ENCODE measurements around the gene SLC2A6. TPM values are rescaled to one million over a fixed set of nuclear protein-coding genes. Genes with fewer than 3 reads are reported as not detected.
A peak's percentile ranks its signal among the peaks of the same experiment; 100 is the strongest.

The SLC2A6 gene
- total and polyA plus RNA-seq, 2 of the 8 experiments (the other 6 are each of a cell fraction or from before 2014, with no cell fraction given) = 16.6 to 17.8 TPM

DNA sequence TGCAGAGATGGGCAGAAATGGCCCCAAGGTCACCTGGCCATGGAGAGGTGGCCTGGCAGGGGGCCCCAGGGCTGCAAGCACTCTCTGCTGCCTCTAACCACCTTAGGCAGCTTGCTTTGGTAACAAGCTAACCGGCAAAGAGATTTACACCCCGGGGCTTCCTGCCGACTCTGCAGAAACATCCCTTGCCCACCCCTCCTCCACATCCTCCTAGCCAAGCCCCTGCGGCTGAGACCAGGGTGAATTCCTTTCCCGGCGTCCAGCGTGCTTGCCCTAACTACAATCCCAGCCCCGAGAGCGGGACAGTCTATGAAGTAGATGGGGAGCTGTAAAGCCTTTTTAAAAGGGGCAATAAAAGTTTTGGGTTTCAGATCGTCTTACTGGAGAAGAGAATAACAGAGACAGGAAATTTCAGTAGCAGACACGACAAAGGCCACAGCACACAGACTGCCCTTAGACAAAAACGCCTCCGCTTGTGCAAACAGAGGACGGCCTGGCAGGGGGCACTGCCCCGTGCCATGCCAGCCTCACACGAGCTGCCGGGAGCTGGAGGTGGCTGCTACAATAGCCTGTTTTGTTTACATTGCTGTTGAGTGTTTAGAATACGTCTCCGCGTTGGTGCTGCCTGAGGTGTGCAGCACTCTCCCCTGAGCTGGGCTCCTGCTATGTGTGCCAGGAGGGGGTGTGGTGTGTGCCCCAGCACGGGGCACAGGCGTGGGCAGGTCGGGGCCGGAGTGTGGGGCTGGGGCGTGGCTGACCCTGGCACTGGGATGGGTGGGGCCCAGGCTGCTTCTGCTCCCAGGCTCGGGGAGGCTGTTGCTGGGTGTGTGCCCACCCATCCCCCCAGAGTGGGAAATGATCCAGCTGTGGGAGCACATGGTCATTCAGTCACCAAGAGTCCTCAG is 30.5 kb upstream of the SLC2A6 start:
- H2BK5ac ChIP-seq (ENCODE audit: low read depth, low read length) = 0 out of 2 replicates have a peak overlapping the region, but pooled peaks have one; percentile 56
- H3K4me2 ChIP-seq (ENCODE audit: insufficient read depth in 1 of 2, low read depth in 2 of 2, low read length in 2 of 2) = peak overlapping the region; percentile 51 to 59
- peaks cover 0 to 2% (median 0%) of the 10 kb centered on the region in 4 experiments; a peak in 2 of 7 replicates for H3K27me3 ChIP-seq (replicated peaks in 1 of 4; ENCODE audit: control insufficient read depth in 3 of 4, extremely low read depth in 1 of 4, insufficient read depth in 3 of 4, low read length in 3 of 4)
- no peak overlapping the region for H3K14ac ChIP-seq (ENCODE audit: insufficient read length)
- FAIRE-seq (no peak), DNase-seq (ENCODE audit: low read depth in 1 of 2, low spot score in 2 of 2) (no peak)
- no peak overlapping the region for H3K9ac ChIP-seq (replicated peaks in 1 of 4; ENCODE audit: extremely low read depth in 1 of 4, low read depth in 3 of 4, low read length in 3 of 4)
- no peaks in the 10 kb centered on the region; a peak in 1 of 8 replicates for H3K36me3 ChIP-seq (ENCODE audit: control insufficient read depth in 2 of 4, insufficient read depth in 4 of 4, low read length in 3 of 4)
- H2AK5ac ChIP-seq (ENCODE audit: low read depth, low read length) = no peak overlapping the region
- no peak overlapping the region for H4K8ac ChIP-seq (ENCODE audit: extremely low read depth, insufficient read depth, low read length)
- H3K79me2 ChIP-seq (ENCODE audit: control insufficient read depth in 1 of 2, insufficient read depth in 2 of 2, low read length in 2 of 2) = no peaks in the 10 kb centered on the region
- no peak overlapping the region for H3K23ac ChIP-seq (ENCODE audit: insufficient read length)
- no peak overlapping the region for H3K27ac ChIP-seq (ENCODE audit: low read depth, low read length)
- no peak overlapping the region for H4K5ac ChIP-seq (ENCODE audit: insufficient read length, low read depth, low read length)
- H3K18ac ChIP-seq (ENCODE audit: extremely low read depth, low read length) = no peak overlapping the region; the same call in 1 of the 2 replicates
- H2BK120ac ChIP-seq (replicated peaks; ENCODE audit: low read depth, low read length) = no peak overlapping the region
- TF ChIP-seq GABPA (IDR thresholded peaks at IDR 0.05; ENCODE audit: borderline replicate concordance, insufficient read depth, low read length) (no peak), MAFK (IDR thresholded peaks at IDR 0.05; ENCODE audit: low read depth, low read length) (peak; percentile 74; the same call in 1 of the 2 replicates), TAF1 (IDR thresholded peaks at IDR 0.05; ENCODE audit: low read depth, low read length) (no peak), SP4 (IDR thresholded peaks at IDR 0.05; ENCODE audit: low read length) (no peak), SIN3A (conservative IDR thresholded peaks at IDR 0.05 in 1 of 2, IDR thresholded peaks at IDR 0.05 in 1 of 2; ENCODE audit: low read depth in 1 of 2, low read length in 2 of 2) (no peak), ASH2L (IDR thresholded peaks at IDR 0.05; ENCODE audit: low read length) (peak; percentile 50), RXRA (IDR thresholded peaks at IDR 0.05; ENCODE audit: insufficient read depth, low read depth, low read length) (no peak), RBBP5 (IDR thresholded peaks at IDR 0.05; ENCODE audit: borderline replicate concordance, low read depth, low read length) (peak; percentile 57; the same call in 1 of the 2 replicates)
- H3K79me1 ChIP-seq (ENCODE audit: low read depth, low read length) = no peaks in the 10 kb centered on the region
- no peak overlapping the region for H3K4ac ChIP-seq (replicated peaks; ENCODE audit: insufficient read length, low read depth, low read length)
- H3K4me1 ChIP-seq (replicated peaks in 1 of 4; ENCODE audit: control insufficient read depth in 3 of 4, insufficient read depth in 4 of 4, low read length in 3 of 4) = peaks cover 0 to 18% (median 14%) of the 10 kb centered on the region in 4 experiments; a peak in 6 of 7 replicates
- peak overlapping the region; percentile 62 for H4K91ac ChIP-seq (replicated peaks; ENCODE audit: insufficient read length, low read length)
- peak overlapping the region in 1 of 4 experiments; percentile 37; a peak in 2 of 8 replicates for H3K4me3 ChIP-seq (ENCODE audit: extremely low read depth in 1 of 4, insufficient read depth in 2 of 4, low read depth in 3 of 4, low read length in 4 of 4)
- no peak overlapping the region for H3K56ac ChIP-seq (replicated peaks; ENCODE audit: insufficient read length, low read depth, low read length)
- CTCF ChIA-PET (ENCODE audit: partially characterized antibody) = interaction anchor here (0.6 to 1.9 kb wide), 15 partner anchors 8 to 621 kb away, joined by 3 to 10 read pairs (median 4); no protein-coding TSS in a partner anchor
- 29% methylated on average over 21 of the region's 26 CpGs; no CpG with 5 or more reads in 1 of the 2 experiments for WGBS, 2 experiments (ENCODE audit: extremely low coverage in 1 of 2, insufficient coverage in 1 of 2, insufficient read length in 1 of 2, insufficient replicate concordance in 2 of 2, low coverage in 1 of 2, low lambda C conversion rate in 2 of 2, missing lambda C conversion rate in 1 of 2)
- peaks cover 0 to 3% of the 10 kb centered on the region in 2 experiments; a peak in 1 of 4 replicates for H3K9me3 ChIP-seq (ENCODE audit: insufficient read depth in 2 of 2, low read depth in 1 of 2, low read length in 1 of 2)
- H2AFZ ChIP-seq (ENCODE audit: low read length) = no peak overlapping the region
- H3K23me2 ChIP-seq (ENCODE audit: low read depth, low read length) = peaks cover 10% of the 10 kb centered on the region
- peak overlapping the region; percentile 75; the same call in 1 of the 2 replicates for H2BK12ac ChIP-seq (ENCODE audit: low read depth, low read length)
- peaks cover 0 to 7% of the 10 kb centered on the region in 2 experiments for H4K20me1 ChIP-seq (replicated peaks in 1 of 2; ENCODE audit: control insufficient read depth in 1 of 2, insufficient read depth in 2 of 2, low read length in 2 of 2)
- H2BK20ac ChIP-seq (ENCODE audit: low read length) = no peak overlapping the region; the same call in 1 of the 2 replicates
- H2BK15ac ChIP-seq (ENCODE audit: low read length) = peak overlapping the region; percentile 20; the same call in 1 of the 2 replicates
- POLR2A ChIA-PET (ENCODE audit: partially characterized antibody) = no interaction called here
